ENCODE data around the gene GRK5. TPM values are rescaled to one million over a fixed set of nuclear protein-coding genes. Genes with fewer than 3 reads are reported as not detected.

Gene GRK5
- total RNA-seq, 1 donor from 2014 or later, result 4.3 TPM

GRCh38 chr10:119447823-119448546 lies 240.6 kb downstream of the GRK5 start:
- H4K20me1 ChIP-seq (ENCODE audit: low read depth), result no peaks in the 10 kb centered on the region
- Mint-ChIP-seq H3K27me3 (ENCODE audit: insufficient read depth, low read depth) (peaks cover 12% of the 10 kb centered on the region), H3K27ac (peak overlapping the region; percentile 83), H3K9me3 (no peaks in the 10 kb centered on the region), H3K36me3 (no peaks in the 10 kb centered on the region), H3K4me1 (peaks cover 29% of the 10 kb centered on the region), H3K4me3 (no peak overlapping the region)
- no peak overlapping the region for H3K9ac ChIP-seq
- H3K4me2 ChIP-seq, result no peak overlapping the region
- TF ChIP-seq CTCF (IDR thresholded peaks at IDR 0.05) (no peak), EZH2phosphoT487 (IDR thresholded peaks at IDR 0.05) (no peak), EZH2 (IDR thresholded peaks at IDR 0.05) (no peak)
- no peaks in the 10 kb centered on the region for H3K27me3 ChIP-seq
- no peaks in the 10 kb centered on the region for H3F3A ChIP-seq (ENCODE audit: low read depth)
- H3K27ac ChIP-seq, result no peak overlapping the region
- H3K4me3 ChIP-seq, result no peak overlapping the region
- no peaks in the 10 kb centered on the region for H3K9me3 ChIP-seq (ENCODE audit: low read depth)
- H3K4me1 ChIP-seq, result peaks cover 9% of the 10 kb centered on the region
- no peak overlapping the region for H2AFZ ChIP-seq (replicated peaks)
- no peaks in the 10 kb centered on the region for H3K36me3 ChIP-seq
- no peaks in the 10 kb centered on the region for H3K79me2 ChIP-seq (ENCODE audit: low read depth)
- no peak for DNase-seq (ENCODE audit: low spot score)

GRCh38 chr10:119448628-119449584 lies 241.5 kb downstream of the GRK5 start:
- Histone ChIP-seq H3K27me3 (no peaks in the 10 kb centered on the region), H2AFZ (replicated peaks) (no peak overlapping the region), H3K9me3 (ENCODE audit: low read depth) (no peaks in the 10 kb centered on the region), H3K4me2 (no peak overlapping the region), H3F3A (ENCODE audit: low read depth) (no peaks in the 10 kb centered on the region), H3K9ac (no peak overlapping the region), H3K79me2 (ENCODE audit: low read depth) (no peaks in the 10 kb centered on the region), H4K20me1 (ENCODE audit: low read depth) (no peaks in the 10 kb centered on the region), H3K4me1 (peaks cover 9% of the 10 kb centered on the region), H3K4me3 (no peak overlapping the region), H3K27ac (no peak overlapping the region), H3K36me3 (no peaks in the 10 kb centered on the region)
- Mint-ChIP-seq H3K4me3 (no peak overlapping the region), H3K9me3 (no peaks in the 10 kb centered on the region), H3K36me3 (peaks cover under 1% of the 10 kb centered on the region), H3K4me1 (peaks cover 26% of the 10 kb centered on the region), H3K27me3 (ENCODE audit: insufficient read depth, low read depth) (peaks cover 13% of the 10 kb centered on the region), H3K27ac (peak overlapping the region; percentile 74)
- TF ChIP-seq EZH2phosphoT487 (IDR thresholded peaks at IDR 0.05) (no peak), EZH2 (IDR thresholded peaks at IDR 0.05) (no peak), CTCF (IDR thresholded peaks at IDR 0.05) (no peak)
- DNase-seq (ENCODE audit: low spot score), result no peak

GRCh38 chr10:119449760-119450461 lies 242.5 kb downstream of the GRK5 start:
- Mint-ChIP-seq H3K4me3 (peak overlapping the region; percentile 16), H3K27ac (peak overlapping the region; percentile 98), H3K9me3 (no peaks in the 10 kb centered on the region), H3K4me1 (peaks cover 26% of the 10 kb centered on the region), H3K27me3 (ENCODE audit: insufficient read depth, low read depth) (peaks cover 13% of the 10 kb centered on the region), H3K36me3 (peaks cover 3% of the 10 kb centered on the region)
- Histone ChIP-seq H3K36me3 (no peaks in the 10 kb centered on the region), H3K4me2 (no peak overlapping the region), H3K27me3 (no peaks in the 10 kb centered on the region), H2AFZ (replicated peaks) (no peak overlapping the region), H3K4me1 (peaks cover 9% of the 10 kb centered on the region), H3F3A (ENCODE audit: low read depth) (no peaks in the 10 kb centered on the region), H4K20me1 (ENCODE audit: low read depth) (no peaks in the 10 kb centered on the region), H3K4me3 (no peak overlapping the region), H3K9ac (no peak overlapping the region), H3K27ac (no peak overlapping the region), H3K79me2 (ENCODE audit: low read depth) (no peaks in the 10 kb centered on the region), H3K9me3 (ENCODE audit: low read depth) (no peaks in the 10 kb centered on the region)
- TF ChIP-seq CTCF (IDR thresholded peaks at IDR 0.05) (no peak), EZH2phosphoT487 (IDR thresholded peaks at IDR 0.05) (no peak)
- no peak for DNase-seq (ENCODE audit: low spot score)
